GM23248 (cell line): ENCODE data around the gene REV3L.

Source experiments
- EZH2 ChIP-seq: fragments of 200-600 bp; sonication (generic); IDR thresholded peaks from 2 replicates; pipeline ENCODE4 v1.6.1; 2018; ENCODE audit warnings: antibody characterized with exemption, mild to moderate bottlenecking; ENCODE audit not compliant: insufficient read depth, poor library complexity, severe bottlenecking
- EZH2phosphoT487 ChIP-seq: fragments of 200-600 bp; sonication (generic); IDR thresholded peaks from 2 replicates; pipeline ENCODE4 v1.6.1; 2018; ENCODE audit warnings: antibody characterized with exemption, moderate library complexity, mild to moderate bottlenecking, low read depth; ENCODE audit not compliant: insufficient read depth

GRCh38 chr6:111301946-111302345, 181.1 kb downstream of the REV3L start:
- TF ChIP-seq EZH2phosphoT487 (no peak), EZH2 (no peak)
